HG02870 (cell line): ENCODE measurements around the gene FNDC3A.
A peak's percentile ranks its signal among the peaks of the same experiment; 100 is the strongest.
"Not testable (repeated sequence)": the region's sequence is repeated elsewhere in the genome, so short reads cannot be mapped to it uniquely, and the experiment has no call there.

ENCODE experiments used
- ATAC-seq: cut with Tn5 transposase; IDR thresholded peaks from one replicate; pipeline ENCODE4 v1.9.1; 2021; ENCODE audit warnings: mild to moderate bottlenecking, moderate library complexity; ENCODE audit not compliant: unreplicated experiment

Gene FNDC3A

GRCh38 chr13:49125964-49126524 lies 150.3 kb downstream of the FNDC3A start:
- no peak for ATAC-seq

- no peak for ATAC-seq
These were observed 156.8 kb downstream of the FNDC3A start for GRCh38 chr13:49132479-49133002.

GRCh38 chr13:49134305-49134704 lies 158.6 kb downstream of the FNDC3A start:
- no peak for ATAC-seq

- ATAC-seq, result not testable (repeated sequence)
These were observed 161.5 kb downstream of the FNDC3A start for GRCh38 chr13:49137138-49137643.

GRCh38 chr13:49140910-49141611 lies 165.3 kb downstream of the FNDC3A start:
- ATAC-seq, result no peak

GRCh38 chr13:49146950-49147355 lies 171.2 kb downstream of the FNDC3A start:
- no peak for ATAC-seq

- no peak for ATAC-seq
These were observed 172.7 kb downstream of the FNDC3A start for GRCh38 chr13:49148405-49148804.

GRCh38 chr13:49157955-49158584 lies 182.4 kb downstream of the FNDC3A start:
- not testable (repeated sequence) for ATAC-seq

GRCh38 chr13:49163162-49163561 lies 187.4 kb downstream of the FNDC3A start:
- not testable (repeated sequence) for ATAC-seq

GRCh38 chr13:49164712-49165111 lies 189.0 kb downstream of the FNDC3A start:
- ATAC-seq, result no peak

GRCh38 chr13:49165798-49166752 lies 190.4 kb downstream of the FNDC3A start:
- no peak for ATAC-seq

GRCh38 chr13:49171359-49171758 lies 195.6 kb downstream of the FNDC3A start:
- ATAC-seq, result no peak

- no peak for ATAC-seq
These were observed 208.1 kb downstream of the FNDC3A start for GRCh38 chr13:49183672-49184325.

GRCh38 chr13:49184621-49185020 lies 208.9 kb downstream of the FNDC3A start:
- ATAC-seq, result no peak

- ATAC-seq, result peak; percentile 44
These were observed 209.6 kb downstream of the FNDC3A start for GRCh38 chr13:49185264-49185663.

- no peak for ATAC-seq
These were observed 215.2 kb downstream of the FNDC3A start for GRCh38 chr13:49190901-49191300.

GRCh38 chr13:49206641-49207040 lies 230.9 kb downstream of the FNDC3A start:
- ATAC-seq, result no peak

- ATAC-seq, result no peak
These were observed 232.9 kb downstream of the FNDC3A start for GRCh38 chr13:49208619-49209018.

GRCh38 chr13:49210114-49210513 lies 234.4 kb downstream of the FNDC3A start:
- ATAC-seq, result no peak

- ATAC-seq, result no peak
These were observed 235.0 kb downstream of the FNDC3A start for GRCh38 chr13:49210669-49211068.
